Suppressor macrophage (primary cell): ENCODE measurements around the gene DDAH2.

Source experiments
- DNase-seq, 4 experiments: peaks; one replicate each; pipeline ENCODE4 v3.0.0-alpha.2; 2020 to 2022

Gene DDAH2

DNA sequence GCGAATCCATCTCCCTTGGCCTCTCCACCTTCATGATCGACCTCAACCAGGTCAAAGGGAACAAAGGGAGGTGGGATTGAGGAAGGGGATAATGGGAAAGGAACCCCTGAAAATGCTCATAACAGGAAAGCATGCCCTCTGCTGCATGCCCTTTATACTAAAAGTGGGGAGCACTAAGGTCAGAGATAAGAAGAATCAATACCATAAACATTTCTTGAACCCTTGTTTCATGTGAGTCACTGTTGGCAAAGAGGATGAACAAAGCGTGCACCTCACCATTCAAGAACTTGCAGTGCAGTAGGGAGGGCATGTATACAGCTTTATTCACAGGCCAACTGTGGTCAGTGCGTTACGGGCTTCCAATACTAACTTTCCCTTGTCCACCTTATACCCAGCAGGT lies 31.7 kb upstream of the DDAH2 start:
- no peak for DNase-seq

DNA sequence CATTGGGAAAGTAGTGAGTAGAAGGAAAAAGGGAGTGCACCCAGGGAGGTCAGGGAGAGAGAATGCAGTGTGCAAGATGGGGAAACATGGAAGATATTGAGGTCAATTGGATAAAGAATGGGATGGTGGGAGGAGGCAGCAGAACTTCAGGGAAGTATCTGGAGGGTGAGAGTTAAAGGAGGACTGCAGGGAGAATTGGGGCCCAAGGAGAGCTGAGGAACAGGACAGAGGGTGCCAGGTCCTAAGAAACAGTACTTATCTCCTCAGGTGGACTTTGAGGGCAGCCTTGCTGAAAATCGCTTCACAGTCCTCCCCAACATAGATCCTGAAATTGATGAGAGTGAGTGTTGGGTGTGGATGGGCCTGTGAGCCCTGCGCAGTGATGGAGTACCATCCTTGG lies 29.2 kb upstream of the DDAH2 start:
- no peak for DNase-seq

GRCh38 chr6:31752739-31753319 lies 23.7 kb upstream of the DDAH2 start:
- no peak for DNase-seq

- DNase-seq, result no peak
Observed at GRCh38 chr6:31750411-31751022, 21.4 kb upstream of the DDAH2 start.

DNA sequence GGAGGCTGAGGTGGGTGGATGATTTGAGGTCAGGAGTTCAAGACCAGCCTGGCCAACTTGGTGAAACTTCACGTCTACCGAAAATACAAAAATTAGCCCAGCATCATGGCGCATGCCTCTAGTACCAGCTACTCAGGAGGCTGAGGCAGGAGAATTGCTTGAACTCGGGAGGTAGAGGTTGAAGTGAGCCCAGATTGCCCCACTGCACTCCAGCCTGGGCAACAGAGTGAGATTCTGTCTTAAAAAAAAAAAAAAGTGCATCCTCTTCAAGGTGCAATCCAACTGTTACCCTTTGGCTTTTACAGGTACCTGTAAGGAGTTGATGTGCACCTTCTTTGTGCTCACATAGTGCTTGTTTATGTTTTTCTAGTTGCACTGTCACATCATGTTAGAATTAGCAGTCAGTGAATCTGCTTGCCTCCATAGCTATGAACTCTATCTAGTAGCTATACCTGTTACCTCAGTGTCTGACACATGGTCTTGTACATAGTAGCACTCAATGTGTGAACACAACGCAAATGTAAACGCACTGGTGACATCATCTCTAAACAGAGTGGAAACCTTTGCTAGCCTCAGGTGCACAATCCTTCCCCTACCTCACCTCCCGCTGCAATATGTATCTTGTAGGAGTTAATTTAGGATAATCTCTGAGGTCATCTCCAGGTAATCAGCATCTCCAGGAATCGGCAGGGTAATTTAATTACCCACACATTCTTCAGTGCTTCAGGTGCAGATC lies 20.4 kb upstream of the DDAH2 start:
- DNase-seq, result no peak

GRCh38 chr6:31744422-31744821 lies 15.3 kb upstream of the DDAH2 start:
- no peak for DNase-seq

DNA sequence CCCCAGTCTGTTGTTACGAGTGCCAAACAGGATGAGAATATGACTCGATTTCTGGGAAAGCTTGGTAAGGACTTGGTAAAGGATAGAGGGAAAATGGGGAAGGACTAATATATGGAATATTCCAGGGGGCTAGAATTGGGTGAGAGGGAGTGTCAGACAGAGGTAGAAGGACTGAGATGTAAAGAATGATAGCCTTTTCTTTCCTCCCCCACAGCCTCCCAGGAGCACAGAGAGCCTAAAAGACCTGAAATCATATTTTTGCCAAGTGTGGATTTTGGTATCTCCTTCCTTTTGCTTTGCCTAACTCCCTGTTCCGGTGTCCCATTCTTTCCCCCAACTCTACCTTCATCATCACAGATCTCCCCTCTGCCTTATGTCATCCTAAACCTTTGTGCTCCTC lies 13.8 kb upstream of the DDAH2 start:
- DNase-seq, result no peak

DNA sequence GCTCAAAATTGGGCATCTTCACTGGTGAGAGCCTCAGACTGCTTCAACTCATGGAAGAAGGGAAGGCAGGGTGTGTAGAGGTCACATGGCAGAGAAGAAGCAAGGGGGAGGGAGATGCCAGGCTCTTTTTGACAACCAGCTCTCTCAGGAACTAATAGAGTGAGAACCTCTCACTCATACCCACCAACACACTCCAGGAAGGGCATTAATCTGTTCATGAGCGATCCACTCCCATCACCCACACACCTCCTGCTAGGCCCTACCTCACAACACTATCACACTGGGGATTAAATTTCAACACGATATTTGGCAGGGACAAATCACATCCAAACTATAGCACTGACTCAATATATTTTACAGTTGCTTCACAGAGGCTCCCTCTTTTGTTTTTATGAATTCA lies 12.7 kb upstream of the DDAH2 start:
- DNase-seq, result no peak

- DNase-seq, result peak; percentile 62 to 83 (median 78)
Observed at GRCh38 chr6:31740397-31741223, 11.5 kb upstream of the DDAH2 start.

- DNase-seq, result peak; percentile 99 to 100 (median 99)
Observed at GRCh38 chr6:31739639-31740396, 10.7 kb upstream of the DDAH2 start, which contains the start of gene MSH5. MSH5 (plus strand) TSS chr6:31740005; CDS start chr6:31740467, 462 bp downstream.

- DNase-seq, result peak; percentile 85 to 93 (median 92)
Observed at GRCh38 chr6:31737991-31738979, 9.2 kb upstream of the DDAH2 start.

DNA sequence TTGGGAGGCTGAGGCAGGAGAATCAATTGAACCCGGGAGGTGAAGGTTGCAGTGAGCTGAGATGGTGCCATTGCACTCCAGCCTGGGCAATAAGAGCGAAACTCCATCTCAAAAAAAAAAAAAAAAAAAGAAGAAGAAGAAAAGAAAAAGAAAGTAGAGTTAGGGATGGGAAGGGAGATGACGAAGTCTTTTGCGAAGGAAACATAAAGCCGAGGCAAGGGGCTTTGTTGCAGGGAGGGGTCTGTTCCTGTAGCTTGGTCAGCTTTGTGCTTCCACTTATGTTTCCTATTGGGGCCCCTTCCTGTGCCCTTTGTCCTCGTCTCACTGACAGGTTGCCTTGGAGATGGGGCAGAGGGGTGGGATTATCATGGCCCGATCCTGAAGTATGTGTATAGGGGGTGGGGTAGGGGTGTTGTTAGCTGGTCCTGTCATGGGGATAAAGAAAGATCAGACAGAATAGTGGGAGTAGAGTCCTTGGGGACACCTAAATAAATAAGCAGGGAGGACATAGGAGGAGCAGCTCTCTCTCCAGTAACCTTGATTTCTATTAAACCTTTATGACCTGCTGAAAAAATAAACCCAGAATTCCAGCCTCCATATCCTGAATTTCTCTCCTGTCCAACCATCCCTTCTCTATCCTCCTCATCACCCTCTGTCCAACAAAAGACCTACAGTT lies 8.4 kb upstream of the DDAH2 start:
- DNase-seq, result peak; percentile 43 to 55 (median 50)

DNA sequence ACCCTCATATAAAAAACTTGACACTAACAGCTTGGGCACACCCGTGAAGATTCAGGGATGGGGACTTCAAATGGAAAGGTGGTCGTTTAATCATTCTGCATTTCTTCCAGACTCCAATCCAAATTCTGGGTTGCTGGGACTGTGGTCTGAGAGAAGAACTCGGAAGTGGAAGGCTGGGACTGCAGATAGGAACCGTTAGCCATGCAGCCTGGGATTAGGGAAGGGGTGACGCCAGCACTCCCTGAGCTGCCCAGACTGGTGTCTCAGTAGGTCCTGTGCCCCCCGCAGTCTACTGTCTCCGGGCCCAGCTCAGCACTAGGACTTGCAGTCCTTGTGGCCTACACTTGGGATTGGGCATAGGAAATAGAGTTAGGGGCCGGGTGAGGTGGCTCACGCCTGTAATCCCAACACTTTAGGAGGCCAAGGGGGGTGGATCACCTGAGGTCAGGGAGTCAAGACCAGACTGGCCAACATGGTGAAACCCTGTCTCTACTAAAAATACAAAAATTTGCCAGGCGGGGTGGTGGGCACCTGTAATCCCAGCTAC lies 7.7 kb upstream of the DDAH2 start:
- DNase-seq, result peak; percentile 34 to 61 (median 46)

GRCh38 chr6:31736021-31736767 lies 7.1 kb upstream of the DDAH2 start, which contains the start of gene CLIC1:
CLIC1 (minus strand) TSS chr6:31736530; CDS start chr6:31736300, 230 bp downstream.
- peak; percentile 83 to 90 (median 86) for DNase-seq

GRCh38 chr6:31734821-31735406 lies 5.8 kb upstream of the DDAH2 start:
- DNase-seq, result peak; percentile 61 to 83 (median 80)

GRCh38 chr6:31734247-31734820 lies 5.2 kb upstream of the DDAH2 start:
- no peak for DNase-seq

DNA sequence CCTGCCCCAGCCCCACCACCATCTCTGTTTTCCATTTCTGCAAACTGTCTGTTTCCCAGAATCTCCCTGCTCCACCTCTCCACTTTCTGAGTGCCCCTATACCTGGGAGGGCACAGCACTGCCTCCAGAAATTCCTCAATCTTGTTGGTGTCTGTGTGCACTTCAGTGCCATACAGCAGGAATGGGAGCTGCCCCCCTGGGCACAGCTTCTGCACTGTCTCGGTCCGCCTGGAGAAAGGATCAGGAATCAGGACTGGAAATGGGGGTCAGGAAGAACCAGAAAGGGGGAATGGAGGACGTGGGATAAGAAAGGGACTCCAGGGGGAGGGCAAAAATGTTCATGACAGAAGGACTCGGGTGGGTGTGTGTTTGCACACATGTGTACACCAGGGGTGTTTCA lies 4.6 kb upstream of the DDAH2 start:
- no peak for DNase-seq

DNA sequence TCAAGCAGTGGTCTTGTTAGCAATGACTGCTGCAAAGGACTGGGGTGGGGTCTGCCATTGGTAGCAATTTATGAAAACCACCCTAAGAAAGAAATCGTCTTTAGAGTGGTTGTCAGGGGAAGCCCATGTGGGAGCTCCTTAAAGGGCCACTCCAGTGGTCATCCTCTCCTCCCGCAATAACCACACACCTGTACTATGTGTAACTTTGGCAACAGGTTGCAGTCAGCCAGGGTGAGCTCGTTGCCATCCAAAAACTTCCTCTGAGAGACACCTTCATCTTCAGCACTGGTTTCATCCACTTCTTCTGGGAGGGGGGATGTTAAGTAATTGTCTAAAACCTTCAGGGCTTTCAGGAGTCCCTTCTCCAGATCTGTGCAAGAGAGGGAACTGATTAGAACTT lies 2.9 kb upstream of the DDAH2 start:
- no peak for DNase-seq
